Measurements from ENCODE around the gene ZC3H12D.
"Not testable (repeated sequence)": the region's sequence is repeated elsewhere in the genome, so short reads cannot be mapped to it uniquely, and the experiment has no call there.

The ZC3H12D gene

GRCh38 chr6:149483334-149483725 is 1.5 kb downstream of the ZC3H12D start:
- no peak for DNase-seq

DNA sequence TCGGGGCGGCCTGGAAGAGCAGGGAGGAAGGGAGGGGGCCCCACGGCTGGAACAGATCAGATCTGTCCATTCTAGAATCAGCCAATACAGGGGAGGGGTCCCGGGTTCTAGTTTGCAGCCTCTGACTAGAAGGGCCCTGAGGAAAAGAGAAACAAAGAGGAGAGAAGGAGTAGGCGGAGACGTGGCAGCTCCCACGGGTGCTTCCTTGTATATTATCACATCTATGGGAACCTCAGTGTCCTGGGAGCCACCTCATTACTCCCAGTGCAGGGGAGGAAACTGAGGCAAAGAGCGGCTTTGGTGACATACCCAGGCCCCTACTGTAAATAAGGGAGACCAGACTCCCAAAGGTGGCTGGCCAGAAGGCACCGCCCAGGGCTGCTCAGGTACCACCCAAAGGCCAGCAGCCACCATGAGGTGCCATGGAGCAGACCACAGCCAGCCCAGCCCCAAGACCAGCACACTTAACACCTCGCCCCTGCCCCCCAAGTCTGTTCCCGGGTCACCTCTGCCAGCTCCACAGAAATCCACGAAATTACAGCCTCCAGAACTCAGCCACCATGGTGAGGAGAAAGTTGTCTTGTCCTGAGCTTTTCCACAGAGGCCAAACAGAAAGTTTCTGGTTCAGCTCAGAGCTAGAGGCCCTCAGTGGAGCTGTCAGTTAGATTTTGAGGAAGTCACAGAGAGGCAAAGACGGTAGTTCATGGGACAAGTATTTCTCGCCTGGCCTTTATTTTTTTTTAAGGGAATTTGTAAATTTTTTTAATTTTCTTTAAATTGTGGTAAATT is 2.1 kb downstream of the ZC3H12D start:
- DNase-seq, result no peak

DNA sequence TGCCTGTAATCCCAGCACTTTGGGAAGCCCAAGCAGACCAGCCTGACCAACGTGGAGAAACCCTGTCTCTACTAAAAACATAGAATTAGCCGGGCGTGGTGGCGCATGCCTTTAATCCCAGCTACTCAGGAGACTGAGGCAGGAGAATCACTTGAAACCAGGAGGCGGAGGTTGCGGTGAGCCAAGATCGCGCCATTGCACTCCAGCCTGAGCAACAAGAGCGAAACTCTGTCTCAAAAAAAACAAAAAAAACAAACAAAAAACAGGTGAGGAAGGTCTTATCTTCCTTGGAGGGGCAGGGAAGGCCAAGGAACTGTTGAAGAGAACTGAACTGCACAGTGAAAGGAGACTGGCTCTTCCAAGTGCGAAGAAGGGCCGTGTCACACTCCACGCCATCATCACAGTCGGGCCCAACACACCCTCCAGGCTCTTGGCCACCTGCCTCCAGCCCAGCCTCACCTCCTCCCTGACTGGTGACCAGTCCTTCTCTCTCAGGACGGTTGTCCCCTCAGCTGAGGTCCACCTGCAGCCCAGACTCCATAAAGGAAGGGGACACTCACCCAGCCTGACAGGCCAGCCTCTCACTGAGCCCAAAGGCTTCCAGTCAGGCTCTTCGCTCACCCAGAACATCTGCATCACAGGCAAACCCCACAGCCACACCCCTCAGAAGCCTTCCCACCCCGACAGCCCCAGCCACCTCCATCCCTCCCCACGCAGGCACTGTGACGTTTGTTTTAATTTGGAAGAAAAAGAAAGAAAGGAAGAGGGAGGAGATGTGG is 4.1 kb downstream of the ZC3H12D start:
- no peak for DNase-seq

DNA sequence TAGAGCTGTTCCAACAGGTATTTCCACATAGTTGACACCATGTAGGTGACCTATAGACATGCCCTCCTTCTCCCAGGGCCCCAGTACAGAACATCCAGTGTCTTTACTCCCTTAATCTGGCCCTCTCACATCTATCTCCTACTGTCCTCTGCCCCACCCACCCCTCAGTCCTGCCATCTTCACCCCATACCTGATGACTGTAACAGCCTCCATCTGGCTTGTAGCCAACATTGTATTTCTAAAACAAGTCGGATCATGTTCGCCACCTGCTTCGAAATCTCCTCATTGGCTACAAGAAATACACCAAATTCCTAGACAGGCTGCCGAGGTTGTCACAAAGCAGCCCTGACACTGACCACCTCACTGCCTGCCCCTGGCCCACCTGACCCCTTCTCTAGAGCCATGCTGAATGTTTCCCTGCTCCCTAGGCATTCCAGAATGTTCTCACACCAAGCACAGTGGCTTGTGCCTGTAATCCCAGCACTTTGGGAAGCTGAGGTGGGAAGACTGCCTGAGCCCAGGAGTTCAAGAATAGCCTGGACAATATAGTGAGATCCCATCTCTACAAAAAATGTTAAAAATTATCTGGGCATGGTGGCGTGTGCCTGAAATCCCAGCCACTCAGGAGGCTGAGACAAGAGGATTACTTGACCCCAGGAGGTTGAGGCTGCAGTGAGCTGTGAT is 6.0 kb downstream of the ZC3H12D start:
- DNase-seq, result no peak

DNA sequence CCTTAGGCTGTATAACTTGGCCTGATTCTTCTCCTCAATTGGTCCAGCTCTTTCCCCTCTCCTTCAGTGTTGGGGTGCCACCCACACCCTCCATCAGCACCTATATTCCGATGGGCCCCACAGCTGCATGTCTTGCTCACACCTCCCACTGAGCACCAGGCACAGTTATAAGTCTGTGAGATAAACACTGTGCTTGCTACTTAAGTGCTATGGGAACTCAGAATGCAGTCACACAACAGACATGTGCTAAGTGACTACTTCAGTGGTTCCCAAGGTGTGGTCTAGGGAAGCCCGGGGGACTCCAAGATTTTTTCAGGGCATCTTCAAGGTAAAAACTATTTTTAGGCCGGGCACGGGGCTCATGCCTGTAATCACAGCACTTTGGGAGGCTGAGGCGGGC is 7.3 kb downstream of the ZC3H12D start:
- DNase-seq, result no peak

DNA sequence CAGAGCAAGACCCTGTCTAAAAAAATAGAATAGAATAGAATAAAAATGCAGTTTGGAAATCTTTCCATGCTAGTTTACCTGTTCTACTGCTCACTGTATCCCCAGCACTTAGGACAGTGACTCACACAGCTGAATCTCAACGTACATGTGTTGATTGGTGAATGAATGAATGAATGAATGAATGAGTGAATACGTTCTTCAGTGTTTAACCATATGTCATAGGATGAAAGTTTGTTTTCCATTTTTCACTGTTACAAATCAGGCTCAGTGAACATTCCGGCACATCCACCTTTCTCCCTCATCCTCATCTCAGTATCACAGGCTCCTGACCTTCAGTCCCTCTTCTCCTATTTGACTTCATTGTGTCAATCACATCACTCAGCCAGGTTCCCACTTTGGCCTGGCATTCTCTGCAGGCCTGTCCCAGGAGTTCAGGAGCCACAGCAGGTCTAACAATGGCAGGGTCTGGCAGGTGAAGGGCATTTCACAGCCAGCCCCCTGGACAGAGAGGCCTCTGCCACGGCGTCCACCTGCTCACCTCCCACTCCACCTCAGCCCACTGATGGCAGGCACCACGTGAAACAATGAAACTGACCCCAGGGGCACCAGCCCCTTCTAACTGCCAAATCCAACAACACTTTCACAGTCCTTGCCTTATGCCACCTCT is 7.9 kb downstream of the ZC3H12D start:
- DNase-seq, result no peak

DNA sequence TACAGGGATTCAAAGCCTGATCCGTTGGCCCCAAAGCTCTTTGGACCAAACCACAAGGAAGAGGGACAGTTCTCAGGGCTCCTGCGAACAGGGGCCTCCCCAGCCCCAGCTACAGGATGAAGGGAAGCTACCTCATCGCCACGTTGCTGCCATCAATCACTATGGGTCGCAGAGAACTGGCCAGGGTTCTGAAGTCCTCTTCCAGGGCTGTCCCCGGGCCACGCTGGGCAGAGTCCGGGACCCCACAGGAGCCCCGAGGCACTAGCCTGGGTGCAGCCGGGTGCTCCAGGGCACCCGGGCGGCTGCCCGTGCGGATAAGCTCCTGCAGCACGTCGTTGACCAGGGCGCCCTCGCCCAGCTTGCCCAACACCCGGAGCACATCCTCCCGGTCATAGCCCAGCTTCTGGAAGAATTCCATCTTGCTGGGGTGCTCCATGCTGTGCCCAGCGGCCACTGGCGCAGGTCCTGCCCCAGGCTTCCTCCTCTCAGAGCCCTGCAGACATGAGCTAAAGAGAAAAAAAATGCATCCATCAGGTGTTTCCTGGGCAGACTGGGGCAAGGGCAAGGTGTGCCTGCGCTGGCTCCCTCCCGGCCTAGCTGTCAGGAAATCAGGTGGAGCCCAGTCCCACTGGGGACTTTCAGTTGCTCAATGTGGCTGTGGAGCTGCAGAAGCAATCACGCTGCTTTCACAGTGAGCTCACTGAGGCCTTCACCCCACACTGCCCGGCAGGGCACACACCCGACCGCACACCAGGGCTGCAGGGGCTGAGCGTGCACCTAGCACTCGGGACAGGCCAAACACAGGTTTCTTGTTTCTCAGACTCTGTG is 10.5 kb downstream of the ZC3H12D start:
- no peak for DNase-seq

GRCh38 chr6:149473080-149474052 is 11.4 kb downstream of the ZC3H12D start:
- peak; percentile 17 for DNase-seq

DNA sequence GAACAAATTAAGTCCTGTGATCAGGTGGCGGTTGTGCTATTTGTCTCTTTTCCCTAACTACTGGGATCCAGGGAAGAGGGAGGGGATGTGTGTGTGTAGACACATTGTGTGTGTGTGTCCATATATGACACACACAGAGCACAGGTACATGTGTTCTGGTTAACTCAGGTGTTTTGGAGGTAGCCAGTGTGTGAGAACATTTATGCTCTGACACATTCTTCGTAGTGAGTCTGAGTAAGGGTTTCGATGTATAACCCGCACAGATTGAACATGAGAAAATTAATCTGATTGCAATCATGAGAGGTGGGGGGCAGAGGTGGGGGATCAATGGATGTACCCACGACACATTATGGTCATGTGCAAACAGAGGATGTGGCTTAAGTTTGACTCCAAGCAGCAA is 12.6 kb downstream of the ZC3H12D start:
- no peak for DNase-seq

DNA sequence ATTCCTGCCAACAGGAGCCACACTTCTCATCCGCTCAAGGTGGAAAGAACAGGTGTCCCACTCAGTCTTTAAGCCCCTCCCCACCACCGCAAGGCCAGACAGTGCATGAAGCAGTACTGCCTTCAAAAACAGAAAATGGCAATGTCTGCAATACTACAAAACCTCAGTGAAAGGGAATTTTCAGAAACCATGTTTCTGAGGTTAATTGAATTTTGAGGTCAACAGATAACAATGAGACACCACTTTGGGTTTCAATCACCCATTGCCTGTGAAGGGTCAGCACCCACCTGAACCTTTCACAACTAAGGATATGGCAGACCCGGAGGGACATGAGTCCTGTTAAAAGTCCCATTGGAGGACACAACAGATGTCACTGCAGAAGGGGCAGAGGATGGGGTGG is 13.0 kb downstream of the ZC3H12D start:
- DNase-seq, result no peak

- no peak for DNase-seq
Measured at GRCh38 chr6:149470948-149471347, 13.9 kb downstream of the ZC3H12D start.

- no peak for DNase-seq
Measured at GRCh38 chr6:149468179-149468578, 16.6 kb downstream of the ZC3H12D start.

DNA sequence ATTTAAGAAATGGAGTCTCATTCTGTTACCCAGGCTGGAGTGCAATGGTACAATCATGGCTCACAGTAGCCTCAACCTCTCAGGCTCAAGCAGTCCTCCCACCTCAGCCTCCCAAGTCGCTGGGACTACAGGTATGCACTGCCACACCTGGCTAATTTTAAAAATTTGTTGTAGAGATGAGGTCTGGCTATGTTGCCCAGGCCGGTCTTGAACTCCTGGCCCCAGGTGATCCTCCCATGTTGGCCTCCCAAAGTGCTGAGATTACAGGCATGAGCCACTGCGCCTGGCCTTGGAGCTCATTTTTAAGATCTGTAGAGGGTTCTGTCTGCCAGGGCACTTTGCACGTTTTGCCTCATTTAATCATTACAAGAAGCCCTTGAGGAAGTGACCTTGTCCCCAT is 17.5 kb downstream of the ZC3H12D start:
- no peak for DNase-seq

GRCh38 chr6:149464411-149464810 is 20.4 kb downstream of the ZC3H12D start:
- DNase-seq, result no peak

DNA sequence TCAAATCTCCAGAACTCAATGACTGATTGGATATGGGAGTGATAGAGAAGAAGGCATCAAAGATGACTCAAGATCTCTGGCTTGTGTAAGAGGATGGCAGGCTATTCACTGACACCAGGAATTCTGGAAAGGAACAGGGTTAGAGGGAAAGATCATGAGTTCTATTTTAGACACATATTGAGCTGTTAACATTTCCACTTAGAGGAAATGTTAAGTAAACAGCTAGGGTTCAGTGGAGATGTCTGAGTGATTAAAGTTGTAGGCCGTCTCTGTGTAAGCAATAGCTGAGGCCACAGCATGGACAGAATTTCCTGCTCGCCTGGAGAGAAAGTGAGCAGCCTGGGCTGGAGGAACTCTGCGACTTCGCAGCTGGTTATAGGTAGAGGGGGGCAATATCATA is 21.0 kb downstream of the ZC3H12D start:
- DNase-seq, result no peak

GRCh38 chr6:149462712-149463111 is 22.1 kb downstream of the ZC3H12D start:
- DNase-seq, result not testable (repeated sequence)

- no peak for DNase-seq
Measured at GRCh38 chr6:149461670-149462069, 23.1 kb downstream of the ZC3H12D start.

DNA sequence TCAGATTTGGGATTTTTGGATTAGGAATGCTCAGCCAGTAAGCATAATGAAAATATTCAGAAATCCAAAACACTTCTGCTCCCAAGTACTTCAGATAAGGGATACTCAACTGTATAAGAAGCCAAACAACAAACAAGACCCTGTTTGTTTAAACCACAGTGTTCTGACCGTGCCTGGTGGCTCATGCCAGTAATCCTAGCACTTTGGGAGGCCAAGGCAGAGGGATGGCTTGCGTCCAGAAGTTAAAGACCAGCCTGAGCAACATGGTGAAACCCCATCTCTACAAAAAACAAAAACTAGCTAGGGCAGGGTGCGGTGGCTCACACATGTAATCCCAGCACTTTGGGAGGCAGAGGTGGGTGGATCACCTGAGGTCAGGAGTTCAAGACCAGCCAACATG is 24.6 kb downstream of the ZC3H12D start:
- not testable (repeated sequence) for DNase-seq

DNA sequence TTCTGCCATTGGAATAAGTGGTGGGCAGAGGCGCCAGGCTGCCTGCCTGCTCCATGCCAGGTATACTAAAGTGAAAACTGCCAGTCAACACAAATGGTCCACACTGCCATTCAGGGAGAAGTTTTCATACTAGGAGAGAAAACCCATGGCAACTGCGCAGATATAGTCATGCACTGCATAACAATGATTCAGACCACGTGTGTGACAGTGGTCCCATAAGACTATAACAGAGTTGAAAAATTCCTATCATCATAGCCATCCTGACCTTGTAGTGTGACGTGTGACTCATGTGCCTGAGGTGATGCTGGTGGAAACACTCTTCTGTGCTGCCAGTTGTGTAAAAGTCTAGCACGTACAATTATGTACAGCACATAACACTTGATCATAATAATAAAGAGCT is 25.1 kb downstream of the ZC3H12D start:
- DNase-seq, result no peak

GRCh38 chr6:149458806-149459205 is 26.0 kb downstream of the ZC3H12D start:
- no peak for DNase-seq

- no peak for DNase-seq
Measured at GRCh38 chr6:149458196-149458595, 26.6 kb downstream of the ZC3H12D start.

All from NCI-H1092 treated with DMSO at 0.1 percent for 48 hours (cell line).